Suprapubic skin (tissue), 4 donors: ENCODE measurements around the gene KAZN. TPM values are rescaled to one million over a fixed set of nuclear protein-coding genes. Genes with fewer than 3 reads are reported as not detected.

Experiments
- DNase-seq, 2 donors: peaks; one replicate each; pipeline ENCODE4 v3.0.0-alpha.2; 2019; ENCODE audit warnings: low spot score in 2 of 2
- H3K27ac ChIP-seq: fragments of 200-600 bp; sonication (generic); one replicate; pipeline ENCODE4 v1.5.1; 2019
- H3K27me3 ChIP-seq: fragments of 200-600 bp; sonication (generic); one replicate; pipeline ENCODE4 v1.5.1; 2019
- H3K36me3 ChIP-seq: fragments of 200-600 bp; sonication (generic); one replicate; pipeline ENCODE4 v1.5.1; 2019
- H3K4me1 ChIP-seq: fragments of 200-600 bp; sonication (generic); one replicate; pipeline ENCODE4 v1.5.1; 2019
- H3K4me3 ChIP-seq: fragments of 200-600 bp; sonication (generic); one replicate; pipeline ENCODE4 v1.5.1; 2019; ENCODE audit warnings: mild to moderate bottlenecking
- H3K9me3 ChIP-seq: fragments of 200-600 bp; sonication (generic); one replicate; pipeline ENCODE4 v1.5.1; 2019
- CTCF ChIP-seq, 2 donors: fragments of 200-600 bp in 1 of 2; fragments of 450-650 bp in 1 of 2; sonication (generic) in 1 of 2; IDR thresholded peaks; one replicate each; pipeline ENCODE4 v1.5.1; 2016 to 2019; ENCODE audit warnings: antibody characterized with exemption in 2 of 2, mild to moderate bottlenecking in 1 of 2, moderate library complexity in 1 of 2
- EP300 ChIP-seq: sonication (generic); formaldehyde crosslinking; IDR thresholded peaks from one replicate; pipeline ENCODE4 v1.6.1; 2017; ENCODE audit warnings: antibody characterized with exemption
- POLR2A ChIP-seq, 2 donors: fragments of 450-650 bp; IDR thresholded peaks; one replicate each; pipeline ENCODE4 v1.6.1; 2017; ENCODE audit warnings: antibody characterized with exemption in 2 of 2, mild to moderate bottlenecking in 2 of 2, moderate library complexity in 2 of 2
- POLR2AphosphoS5 ChIP-seq, 3 donors: sonication (generic); formaldehyde crosslinking; IDR thresholded peaks; one replicate each; pipeline ENCODE4 v1.6.1; 2017; ENCODE audit warnings: antibody characterized with exemption in 3 of 3
- whole genome bisulfite sequencing: methylation state at CpG from one replicate; pipeline ENCODE4 v1.1.5; 2018; 5-methylcytosine and 5-hydroxymethylcytosine counted together
- total RNA-seq, 4 donors: library from RNA; depleted of rRNA; stranded (reverse); fragments of >200 nt; gene quantifications; one replicate each; pipeline ENCODE4 v1.1.0, GENCODE V29; 2016

The KAZN gene
- total RNA-seq, 4 donors from 2014 or later = 29.2 to 37.5 (median 31.7) TPM

- TF ChIP-seq EP300 (no peak), POLR2A (IDR thresholded peaks at IDR 0.05) (no peak), POLR2AphosphoS5 (IDR thresholded peaks at IDR 0.05) (no peak), CTCF (IDR thresholded peaks at IDR 0.05) (no peak)
- 84% methylated on average over 4 of the region's 9 CpGs for WGBS
- H3K4me3 ChIP-seq = no peak overlapping the region
- no peaks in the 10 kb centered on the region for H3K36me3 ChIP-seq
- no peaks in the 10 kb centered on the region for H3K4me1 ChIP-seq
- H3K9me3 ChIP-seq = no peaks in the 10 kb centered on the region
- DNase-seq = no peak
- H3K27ac ChIP-seq = no peak overlapping the region
- no peaks in the 10 kb centered on the region for H3K27me3 ChIP-seq
Observed at GRCh38 chr1:15076807-15077206, 478.3 kb downstream of the KAZN start.

- DNase-seq = no peak
- Histone ChIP-seq H3K4me3 (no peak overlapping the region), H3K4me1 (no peaks in the 10 kb centered on the region), H3K9me3 (no peaks in the 10 kb centered on the region), H3K36me3 (no peaks in the 10 kb centered on the region), H3K27me3 (no peaks in the 10 kb centered on the region), H3K27ac (no peak overlapping the region)
- TF ChIP-seq EP300 (no peak), POLR2A (IDR thresholded peaks at IDR 0.05) (no peak), POLR2AphosphoS5 (IDR thresholded peaks at IDR 0.05) (no peak), CTCF (IDR thresholded peaks at IDR 0.05) (no peak)
- WGBS = 95% methylated on average over 10 of the region's 10 CpGs
Observed at GRCh38 chr1:15077384-15077783, 478.9 kb downstream of the KAZN start.

- no peak for TF ChIP-seq POLR2A (IDR thresholded peaks at IDR 0.05)
- TF ChIP-seq POLR2AphosphoS5 (IDR thresholded peaks at IDR 0.05) = no peak
- no peak for TF ChIP-seq EP300
- no peak for TF ChIP-seq CTCF (IDR thresholded peaks at IDR 0.05)
- WGBS = 77% methylated on average over 10 of the region's 10 CpGs
Observed at GRCh38 chr1:15080328-15081007, 482.0 kb downstream of the KAZN start.

GRCh38 chr1:15081102-15081501, 482.6 kb downstream of the KAZN start:
- no peak for DNase-seq
- H3K9me3 ChIP-seq = no peaks in the 10 kb centered on the region
- no peak overlapping the region for H3K27ac ChIP-seq
- H3K4me1 ChIP-seq = no peaks in the 10 kb centered on the region
- 67% methylated on average over 8 of the region's 8 CpGs for WGBS
- TF ChIP-seq CTCF (IDR thresholded peaks at IDR 0.05) (no peak), POLR2A (IDR thresholded peaks at IDR 0.05) (no peak), POLR2AphosphoS5 (IDR thresholded peaks at IDR 0.05) (no peak), EP300 (no peak)
- H3K4me3 ChIP-seq = no peak overlapping the region
- H3K27me3 ChIP-seq = no peaks in the 10 kb centered on the region
- H3K36me3 ChIP-seq = no peaks in the 10 kb centered on the region

More at GRCh38 chr1:15080328-15081007, 482.0 kb downstream of the KAZN start:
- Histone ChIP-seq H3K27me3 (no peaks in the 10 kb centered on the region), H3K9me3 (no peaks in the 10 kb centered on the region), H3K27ac (no peak overlapping the region), H3K4me3 (no peak overlapping the region), H3K4me1 (no peaks in the 10 kb centered on the region), H3K36me3 (no peaks in the 10 kb centered on the region)
- DNase-seq = no peak

- no peak for TF ChIP-seq POLR2AphosphoS5 (IDR thresholded peaks at IDR 0.05)
- H3K4me1 ChIP-seq = no peaks in the 10 kb centered on the region
Observed at GRCh38 chr1:15083578-15083977, 485.1 kb downstream of the KAZN start.

More at GRCh38 chr1:15083578-15083977, 485.1 kb downstream of the KAZN start:
- no peak for DNase-seq
- H3K36me3 ChIP-seq = no peaks in the 10 kb centered on the region
- H3K27ac ChIP-seq = no peak overlapping the region
- H3K27me3 ChIP-seq = no peaks in the 10 kb centered on the region
- no peaks in the 10 kb centered on the region for H3K9me3 ChIP-seq
- H3K4me3 ChIP-seq = no peak overlapping the region
- WGBS = 63% methylated on average over 7 of the region's 7 CpGs
